GM19324 (cell line): ENCODE measurements around the gene WASHC4.
A peak's percentile ranks its signal among the peaks of the same experiment; 100 is the strongest.

ENCODE experiments used
- ATAC-seq: cut with Tn5 transposase; IDR thresholded peaks from one replicate; pipeline ENCODE4 v1.9.1; 2021; ENCODE audit warnings: mild to moderate bottlenecking, moderate library complexity; ENCODE audit not compliant: unreplicated experiment, low FRiP score

Gene WASHC4, protein sequence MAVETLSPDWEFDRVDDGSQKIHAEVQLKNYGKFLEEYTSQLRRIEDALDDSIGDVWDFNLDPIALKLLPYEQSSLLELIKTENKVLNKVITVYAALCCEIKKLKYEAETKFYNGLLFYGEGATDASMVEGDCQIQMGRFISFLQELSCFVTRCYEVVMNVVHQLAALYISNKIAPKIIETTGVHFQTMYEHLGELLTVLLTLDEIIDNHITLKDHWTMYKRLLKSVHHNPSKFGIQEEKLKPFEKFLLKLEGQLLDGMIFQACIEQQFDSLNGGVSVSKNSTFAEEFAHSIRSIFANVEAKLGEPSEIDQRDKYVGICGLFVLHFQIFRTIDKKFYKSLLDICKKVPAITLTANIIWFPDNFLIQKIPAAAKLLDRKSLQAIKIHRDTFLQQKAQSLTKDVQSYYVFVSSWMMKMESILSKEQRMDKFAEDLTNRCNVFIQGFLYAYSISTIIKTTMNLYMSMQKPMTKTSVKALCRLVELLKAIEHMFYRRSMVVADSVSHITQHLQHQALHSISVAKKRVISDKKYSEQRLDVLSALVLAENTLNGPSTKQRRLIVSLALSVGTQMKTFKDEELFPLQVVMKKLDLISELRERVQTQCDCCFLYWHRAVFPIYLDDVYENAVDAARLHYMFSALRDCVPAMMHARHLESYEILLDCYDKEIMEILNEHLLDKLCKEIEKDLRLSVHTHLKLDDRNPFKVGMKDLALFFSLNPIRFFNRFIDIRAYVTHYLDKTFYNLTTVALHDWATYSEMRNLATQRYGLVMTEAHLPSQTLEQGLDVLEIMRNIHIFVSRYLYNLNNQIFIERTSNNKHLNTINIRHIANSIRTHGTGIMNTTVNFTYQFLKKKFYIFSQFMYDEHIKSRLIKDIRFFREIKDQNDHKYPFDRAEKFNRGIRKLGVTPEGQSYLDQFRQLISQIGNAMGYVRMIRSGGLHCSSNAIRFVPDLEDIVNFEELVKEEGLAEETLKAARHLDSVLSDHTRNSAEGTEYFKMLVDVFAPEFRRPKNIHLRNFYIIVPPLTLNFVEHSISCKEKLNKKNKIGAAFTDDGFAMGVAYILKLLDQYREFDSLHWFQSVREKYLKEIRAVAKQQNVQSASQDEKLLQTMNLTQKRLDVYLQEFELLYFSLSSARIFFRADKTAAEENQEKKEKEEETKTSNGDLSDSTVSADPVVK

GRCh38 chr12:105107494-105108371 lies at the start of gene WASHC4:
TSS of gene WASHC4 (plus strand) at chr12:105107731. CDS start at chr12:105107801, 70 bp downstream.
- peak; percentile 94 for ATAC-seq

GRCh38 chr12:105060715-105061378 lies 46.7 kb upstream of the WASHC4 start:
- no peak for ATAC-seq

- ATAC-seq = no peak
Measured at GRCh38 chr12:105064564-105065178, 42.9 kb upstream of the WASHC4 start.

DNA sequence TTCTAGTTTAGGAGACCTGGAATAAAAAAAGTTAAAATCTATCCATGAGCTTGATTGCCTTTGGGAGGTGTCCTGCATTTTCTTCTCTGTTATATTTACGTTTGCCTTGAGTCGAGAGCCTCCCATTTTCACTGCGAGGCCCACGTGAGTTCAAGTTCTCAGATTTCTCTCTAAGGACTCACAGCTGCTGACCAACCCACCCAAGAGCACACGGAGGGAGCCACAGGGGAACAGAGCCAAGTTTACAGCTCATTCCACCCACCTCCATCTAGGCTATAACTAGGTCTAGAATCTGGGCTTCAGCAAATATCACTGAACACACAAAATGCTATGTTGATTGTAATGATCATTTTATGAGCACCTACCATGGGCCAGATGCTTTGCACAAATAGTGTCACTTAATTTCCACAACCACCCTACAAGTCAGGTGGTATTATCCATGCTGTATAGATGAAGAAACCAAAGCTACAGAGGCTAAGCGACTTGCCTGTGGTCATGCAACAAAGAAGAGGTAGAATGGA lies 40.0 kb upstream of the WASHC4 start:
- no peak for ATAC-seq

GRCh38 chr12:105069936-105070702 lies 37.4 kb upstream of the WASHC4 start:
- ATAC-seq = no peak

GRCh38 chr12:105071981-105072380 lies 35.5 kb upstream of the WASHC4 start:
- ATAC-seq = no peak

DNA sequence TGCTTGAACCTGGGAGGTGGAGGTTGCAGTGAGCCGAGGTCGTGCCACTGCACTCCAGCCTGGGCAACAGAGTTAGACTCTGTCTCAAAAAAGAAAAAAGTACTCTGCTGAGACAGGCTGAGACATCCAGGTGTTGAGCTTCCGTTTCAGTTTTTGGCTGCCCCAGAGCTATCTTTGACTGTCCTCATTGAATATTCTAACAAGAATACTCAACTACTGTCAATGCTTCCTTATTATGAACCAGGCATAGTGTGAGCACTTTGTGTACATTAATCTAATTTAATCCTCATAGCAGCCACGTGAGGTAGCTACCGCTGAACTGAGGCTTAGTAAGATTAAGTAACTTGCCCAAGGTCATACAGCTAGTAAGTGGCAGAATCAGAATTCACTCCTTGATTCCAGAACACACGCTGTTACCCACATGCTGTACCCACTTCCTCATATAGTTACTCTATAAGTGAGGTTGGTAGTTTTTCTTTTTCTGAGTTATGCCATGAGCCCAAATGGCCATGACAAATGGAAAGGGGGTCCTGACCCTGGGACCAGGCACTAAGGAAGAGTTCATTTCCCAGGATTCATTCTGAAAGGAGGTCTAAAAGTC lies 34.5 kb upstream of the WASHC4 start:
- no peak for ATAC-seq

DNA sequence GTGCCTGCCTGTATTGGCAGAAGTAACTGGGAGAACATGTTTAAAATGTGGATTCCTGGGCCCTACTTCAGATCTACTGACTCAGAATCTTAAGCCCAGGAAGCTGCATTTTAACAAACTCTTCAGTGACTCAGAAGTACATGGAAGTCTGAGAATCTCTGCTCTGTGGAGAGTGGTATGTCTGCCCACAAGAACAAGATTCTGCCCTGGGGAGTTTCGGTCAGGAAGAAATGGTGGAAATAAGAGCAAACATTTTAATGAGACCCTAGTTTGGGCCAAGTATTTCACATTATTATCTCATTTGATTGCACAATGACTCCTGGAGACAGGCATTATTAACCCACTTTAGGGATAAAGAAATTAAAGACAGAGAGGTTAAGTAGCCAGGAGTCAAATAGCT lies 31.4 kb upstream of the WASHC4 start:
- no peak for ATAC-seq

DNA sequence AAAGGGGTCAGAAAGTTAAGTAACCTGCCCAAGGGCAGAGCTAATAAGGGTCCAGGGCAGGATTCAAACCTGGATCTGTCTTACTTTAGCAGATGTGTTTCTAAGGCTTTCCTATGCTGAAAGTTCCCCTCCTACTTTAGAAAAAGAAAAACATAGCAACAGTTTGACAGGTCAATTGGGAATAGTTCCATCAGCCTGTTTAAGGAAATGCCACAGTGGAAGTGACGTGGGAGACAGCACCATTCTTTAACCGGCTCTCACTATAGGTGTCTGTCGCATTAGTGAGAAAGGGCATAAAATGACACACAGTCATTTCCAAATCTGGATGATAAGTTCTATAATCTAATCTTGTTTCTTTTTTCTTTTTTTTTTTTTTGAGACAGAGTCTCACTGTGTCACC lies 30.6 kb upstream of the WASHC4 start:
- ATAC-seq = no peak

- no peak for ATAC-seq
Measured at GRCh38 chr12:105077435-105077834, 30.1 kb upstream of the WASHC4 start.

GRCh38 chr12:105078712-105079570 lies 28.6 kb upstream of the WASHC4 start:
- no peak for ATAC-seq

GRCh38 chr12:105083031-105083430 lies 24.5 kb upstream of the WASHC4 start:
- ATAC-seq = no peak

DNA sequence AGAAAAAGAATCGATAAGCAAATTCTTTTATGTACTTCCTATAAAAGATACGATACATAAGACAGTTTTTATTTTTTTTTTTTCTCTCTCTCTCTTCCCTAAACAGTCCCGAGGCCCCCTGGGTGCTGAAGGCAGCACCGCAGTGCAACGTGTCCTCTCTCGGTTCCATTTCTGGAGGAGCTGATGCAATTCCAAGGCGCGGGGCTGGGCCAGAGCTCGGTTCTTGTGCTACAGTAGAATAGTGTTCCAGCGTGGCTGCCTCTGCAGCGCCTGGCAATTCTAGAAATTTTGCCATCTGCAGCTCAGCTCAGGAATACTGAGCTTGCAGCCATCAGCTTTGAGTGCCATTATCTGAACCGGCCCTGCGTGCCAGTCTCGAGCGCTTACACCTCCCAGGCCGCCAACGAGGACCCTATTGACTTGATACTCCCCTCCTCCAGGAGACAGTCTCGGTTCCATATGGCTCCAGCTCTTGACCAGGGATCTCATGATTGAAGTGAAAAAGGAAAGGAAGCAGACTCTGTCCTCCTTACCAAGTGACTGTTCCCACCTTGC lies 23.9 kb upstream of the WASHC4 start:
- ATAC-seq = no peak

- no peak for ATAC-seq
Measured at GRCh38 chr12:105084251-105085250, 23.0 kb upstream of the WASHC4 start, which contains the start of gene ALDH1L2. TSS of gene ALDH1L2 (minus strand) at chr12:105084458. CDS start at chr12:105084436, 22 bp downstream.

DNA sequence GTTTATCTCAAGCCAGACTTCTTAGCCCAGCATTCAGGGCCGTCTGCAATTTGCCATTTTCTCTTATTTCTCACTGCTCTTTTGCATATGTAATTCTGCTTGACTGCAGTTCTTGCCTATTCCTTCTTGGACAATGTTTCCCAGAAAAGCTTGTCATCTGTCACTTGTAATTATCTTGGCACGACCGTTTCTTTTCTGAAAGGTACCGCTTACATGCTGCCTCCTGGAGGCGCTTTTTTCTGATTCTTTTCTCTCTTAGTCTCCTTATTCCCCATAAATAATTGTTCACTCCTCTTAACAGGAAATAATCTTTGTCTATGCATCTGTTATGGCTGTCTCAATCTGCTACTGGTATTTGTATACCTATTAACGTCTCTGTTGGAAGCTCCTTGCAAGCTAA lies 22.0 kb upstream of the WASHC4 start:
- ATAC-seq = no peak
